Lung (tissue), 12 donors: ENCODE data around the gene ZFP36L1. TPM values are rescaled to one million over a fixed set of nuclear protein-coding genes. Genes with fewer than 3 reads are reported as not detected.

Experiments used
- ATAC-seq: fragments of 200-7000 bp; cut with Tn5 transposase; one replicate; pipeline ENCODE4 v1.9.1; 2020; ENCODE audit warnings: moderate number of reproducible peaks; ENCODE audit not compliant: insufficient read depth, low FRiP score
- DNase-seq, 3 donors: peaks; one replicate each; pipeline ENCODE4 v3.0.0-alpha.2; 2013 to 2017
- H3K27ac ChIP-seq, 2 donors: one replicate each; pipeline ENCODE4 v1.5.1; 2013; ENCODE audit warnings: mild to moderate bottlenecking in 2 of 2, moderate library complexity in 2 of 2, control low read depth in 1 of 2, inconsistent platforms in 1 of 2, low read depth in 1 of 2, low read length in 1 of 2
- H3K27me3 ChIP-seq, 3 donors: one replicate each; pipeline ENCODE4 v1.5.1; 2013; ENCODE audit warnings: low read length in 2 of 3; ENCODE audit not compliant: control insufficient read depth in 3 of 3, insufficient read depth in 3 of 3
- H3K36me3 ChIP-seq, 4 donors: one replicate each; pipeline ENCODE4 v1.5.1; 2013; ENCODE audit warnings: low read length in 4 of 4, mild to moderate bottlenecking in 1 of 4, moderate library complexity in 1 of 4; ENCODE audit not compliant: control insufficient read depth in 4 of 4, insufficient read depth in 4 of 4
- H3K4me1 ChIP-seq, 5 donors: one replicate each; pipeline ENCODE4 v1.5.1; 2013; ENCODE audit warnings: low read length in 5 of 5, mild to moderate bottlenecking in 2 of 5, moderate library complexity in 1 of 5; ENCODE audit not compliant: control insufficient read depth in 5 of 5, insufficient read depth in 5 of 5
- H3K4me3 ChIP-seq: one replicate; pipeline ENCODE4 v1.5.1; 2013; ENCODE audit warnings: mild to moderate bottlenecking, control low read depth, moderate library complexity
- H3K9ac ChIP-seq, 2 donors: one replicate each; pipeline ENCODE4 v1.5.1; 2013; ENCODE audit warnings: low read length in 2 of 2, control low read depth in 1 of 2; ENCODE audit not compliant: insufficient read depth in 1 of 2
- H3K9me3 ChIP-seq, 4 donors: one replicate each; pipeline ENCODE4 v1.5.1; 2013; ENCODE audit warnings: low read length in 3 of 4, mild to moderate bottlenecking in 1 of 4, moderate library complexity in 1 of 4; ENCODE audit not compliant: control insufficient read depth in 4 of 4, insufficient read depth in 3 of 4
- WGBS, 2 donors: extraction: QIAGEN DNeasy Blood & Tissue Kit; methylation state at CpG; one replicate each; pipeline ENCODE4 v1.1.7; 2013; 5-methylcytosine and 5-hydroxymethylcytosine counted together
- polyA plus RNA-seq, 2 donors: library from polyadenylated mRNA; stranded (reverse); fragments of 200-250 nt; gene quantifications; one replicate each; pipeline ENCODE4 v1.2.1, GENCODE V29; 2013
- total RNA-seq, 2 donors: library from RNA; depleted of rRNA in 1 of 2; stranded (reverse); fragments of >200 nt in 1 of 2; gene quantifications; one replicate each; pipeline ENCODE4 v1.2.1, GENCODE V29; 2014 to 2021
- TF ChIP-seq, protein P1 (sequence below): IDR thresholded peaks from 2 replicates; pipeline ENCODE4 v1.5.1; 2012; ENCODE audit warnings: mild to moderate bottlenecking; ENCODE audit errors: control extremely low read depth, extremely low read depth
- donor health status: control.
- donor health status: control.
- donor health status: Bipolar disorder and iron deficiency.
- donor health status: healthy.
- donor health status: DM: yes; HTN: yes; CAD: no.

The ZFP36L1 gene
- total and polyA plus RNA-seq, 4 donors = 63.7 to 364 (median 267) TPM

DNA sequence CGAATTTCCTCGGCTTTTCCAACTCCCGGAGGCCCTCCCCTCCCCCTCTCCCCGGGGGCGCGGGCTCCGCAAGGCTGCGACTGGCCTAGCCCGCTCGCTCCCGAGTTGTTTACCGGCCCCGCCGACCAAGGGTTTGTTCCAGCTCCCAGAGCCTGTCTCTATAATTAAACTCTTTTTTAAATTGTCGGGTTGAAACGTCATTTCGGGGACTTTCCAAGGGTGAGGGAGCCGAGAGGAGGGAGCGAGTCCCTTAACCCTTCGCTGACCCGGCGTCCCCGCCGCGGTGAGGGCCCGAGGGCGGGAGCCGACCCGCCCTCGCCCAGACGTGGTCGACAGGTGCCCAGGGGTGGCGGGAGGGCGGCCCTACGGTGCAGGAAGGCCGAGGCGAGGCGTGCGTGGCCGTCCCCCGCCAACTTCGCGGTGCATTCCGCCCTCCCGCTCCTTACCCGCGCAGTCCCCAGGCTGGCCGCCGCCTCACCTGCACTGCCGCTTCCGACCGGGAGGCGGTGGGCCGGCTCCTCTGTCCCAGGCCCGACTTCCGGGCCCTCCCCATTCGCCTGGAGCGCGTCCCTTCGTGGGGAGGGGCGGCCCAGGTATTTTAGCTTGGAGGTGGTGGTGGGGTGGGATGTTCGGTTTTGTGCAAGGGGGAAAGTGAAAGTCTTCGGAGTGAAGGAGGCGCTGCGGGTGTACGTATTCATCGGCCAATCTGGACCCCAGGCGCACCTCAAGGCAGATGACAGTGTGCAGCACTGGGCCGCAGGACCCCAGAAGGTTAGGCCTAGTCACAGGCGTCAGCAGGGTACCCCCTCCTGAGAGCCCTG, 2.9 kb upstream of the ZFP36L1 start:
- TF ChIP-seq, protein P1, sequence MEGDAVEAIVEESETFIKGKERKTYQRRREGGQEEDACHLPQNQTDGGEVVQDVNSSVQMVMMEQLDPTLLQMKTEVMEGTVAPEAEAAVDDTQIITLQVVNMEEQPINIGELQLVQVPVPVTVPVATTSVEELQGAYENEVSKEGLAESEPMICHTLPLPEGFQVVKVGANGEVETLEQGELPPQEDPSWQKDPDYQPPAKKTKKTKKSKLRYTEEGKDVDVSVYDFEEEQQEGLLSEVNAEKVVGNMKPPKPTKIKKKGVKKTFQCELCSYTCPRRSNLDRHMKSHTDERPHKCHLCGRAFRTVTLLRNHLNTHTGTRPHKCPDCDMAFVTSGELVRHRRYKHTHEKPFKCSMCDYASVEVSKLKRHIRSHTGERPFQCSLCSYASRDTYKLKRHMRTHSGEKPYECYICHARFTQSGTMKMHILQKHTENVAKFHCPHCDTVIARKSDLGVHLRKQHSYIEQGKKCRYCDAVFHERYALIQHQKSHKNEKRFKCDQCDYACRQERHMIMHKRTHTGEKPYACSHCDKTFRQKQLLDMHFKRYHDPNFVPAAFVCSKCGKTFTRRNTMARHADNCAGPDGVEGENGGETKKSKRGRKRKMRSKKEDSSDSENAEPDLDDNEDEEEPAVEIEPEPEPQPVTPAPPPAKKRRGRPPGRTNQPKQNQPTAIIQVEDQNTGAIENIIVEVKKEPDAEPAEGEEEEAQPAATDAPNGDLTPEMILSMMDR = peak; percentile 18
- peak overlapping the region; percentile 92 to 99 for H3K9ac ChIP-seq
- peaks cover 0 to 14% (median 5%) of the 10 kb centered on the region in 5 donors for H3K4me1 ChIP-seq
- peak overlapping the region; percentile 87 for H3K4me3 ChIP-seq
- peak overlapping the region; percentile 99 to 100 for H3K27ac ChIP-seq
- no peaks in the 10 kb centered on the region for H3K9me3 ChIP-seq
- H3K36me3 ChIP-seq = peaks cover 0 to 21% (median 4%) of the 10 kb centered on the region in 4 donors
- no peaks in the 10 kb centered on the region for H3K27me3 ChIP-seq
- peak; percentile 87 to 90 (median 90) for DNase-seq
- peak; percentile 63 for ATAC-seq
- 1% methylated on average over 63 to 70 of the region's 70 CpGs for WGBS, 2 donors

- ATAC-seq = no peak
- peak; percentile 82 to 90 (median 88) for DNase-seq
- no peaks in the 10 kb centered on the region for H3K27me3 ChIP-seq
- peaks cover 3 to 28% (median 9%) of the 10 kb centered on the region in 4 donors for H3K36me3 ChIP-seq
- H3K27ac ChIP-seq = peak overlapping the region; percentile 99 to 100
- WGBS, 2 donors = 0 to 1% methylated on average over 32 to 36 of the region's 36 CpGs
- peaks cover 0 to 14% (median 5%) of the 10 kb centered on the region in 5 donors for H3K4me1 ChIP-seq
- peak overlapping the region; percentile 94 to 99 for H3K9ac ChIP-seq
- TF ChIP-seq, protein P1 = no peak
- no peaks in the 10 kb centered on the region for H3K9me3 ChIP-seq
- H3K4me3 ChIP-seq = peak overlapping the region; percentile 87
Observed at GRCh38 chr14:68794851-68795596, 2.2 kb upstream of the ZFP36L1 start.

DNA sequence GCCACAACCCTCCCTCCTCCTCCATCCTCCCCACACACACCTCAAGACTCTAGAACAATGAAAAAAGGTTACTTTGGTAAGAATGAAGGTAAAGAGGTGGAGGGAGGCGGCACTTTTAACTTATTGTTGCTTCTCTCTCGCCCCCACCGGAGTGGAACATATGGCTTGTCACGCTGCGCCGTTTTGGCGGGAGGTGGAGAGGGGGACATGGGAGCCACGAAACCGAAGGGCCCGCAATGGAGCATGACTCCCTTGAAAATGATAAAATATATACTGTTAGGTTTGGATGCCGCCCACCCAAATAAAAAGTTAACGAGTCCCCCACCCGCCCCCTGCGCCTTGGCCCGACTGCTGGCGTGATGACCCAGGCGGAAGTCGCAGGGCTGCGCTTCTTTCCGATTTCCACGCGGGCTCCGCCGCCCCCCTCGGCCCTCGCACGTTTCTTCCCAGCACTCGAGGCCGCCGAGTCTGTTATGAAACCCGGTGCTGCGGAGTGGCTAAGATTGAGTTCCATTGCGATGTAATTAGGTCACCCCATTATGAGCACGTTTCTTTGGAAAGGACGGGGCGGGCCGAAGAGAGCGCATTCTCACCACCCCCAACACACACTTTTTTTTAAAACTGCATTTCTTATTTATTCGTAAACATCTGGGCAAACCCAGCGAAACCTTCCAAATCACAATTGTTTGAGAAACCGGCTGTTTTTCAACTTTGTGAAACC, 1.4 kb upstream of the ZFP36L1 start:
- WGBS, 2 donors = 1% methylated on average over 41 of the region's 41 CpGs
- H3K9me3 ChIP-seq = no peaks in the 10 kb centered on the region
- ATAC-seq (peak; percentile 21), DNase-seq (peak; percentile 93 to 97 (median 95))
- TF ChIP-seq, protein P1 = no peak
- peaks cover 0 to 14% (median 5%) of the 10 kb centered on the region in 5 donors for H3K4me1 ChIP-seq
- H3K4me3 ChIP-seq = peak overlapping the region; percentile 56
- peak overlapping the region; percentile 94 to 99 for H3K9ac ChIP-seq
- peak overlapping the region; percentile 99 to 100 for H3K27ac ChIP-seq
- peaks cover 6 to 36% (median 15%) of the 10 kb centered on the region in 4 donors for H3K36me3 ChIP-seq
- no peaks in the 10 kb centered on the region for H3K27me3 ChIP-seq
